Epithelial cell of prostate (primary cell): ENCODE results near the gene PANX2.
"Not testable (repeated sequence)": the region's sequence is repeated elsewhere in the genome, so short reads cannot be mapped to it uniquely, and the experiment has no call there.

Source experiments
- DNase-seq: peaks from one replicate; pipeline ENCODE4 v3.0.0-alpha.2; 2011; ENCODE audit warnings: low read depth, low spot score
- H3K27ac ChIP-seq: fragments of 450-650 bp; 2 replicates; pipeline ENCODE4 v1.5.1; 2017; ENCODE audit warnings: mild to moderate bottlenecking

PANX2 gene

GRCh38 chr22:50146439-50147238, 23.9 kb upstream of the PANX2 start:
- H3K27ac ChIP-seq = no peak overlapping the region
- DNase-seq = no peak

- H3K27ac ChIP-seq, DNase-seq: not testable (repeated sequence)
Measured at GRCh38 chr22:50147258-50148165, 23.0 kb upstream of the PANX2 start.

GRCh38 chr22:50148166-50148500, 22.4 kb upstream of the PANX2 start:
- peak overlapping the region; percentile 53 for H3K27ac ChIP-seq
- no peak for DNase-seq

GRCh38 chr22:50148991-50149721, 21.4 kb upstream of the PANX2 start:
- H3K27ac ChIP-seq = peak overlapping the region; percentile 53
- peak; percentile 91 for DNase-seq

GRCh38 chr22:50150161-50151129, 20.1 kb upstream of the PANX2 start:
- H3K27ac ChIP-seq = no peak overlapping the region
- DNase-seq = no peak

- DNase-seq = no peak
- no peak overlapping the region for H3K27ac ChIP-seq
Measured at GRCh38 chr22:50151571-50152537, 18.7 kb upstream of the PANX2 start.

- DNase-seq = no peak
- H3K27ac ChIP-seq = no peak overlapping the region
Measured at GRCh38 chr22:50153056-50153755, 17.3 kb upstream of the PANX2 start.

- DNase-seq = no peak
Measured at GRCh38 chr22:50153756-50154140, 16.8 kb upstream of the PANX2 start.

GRCh38 chr22:50157709-50158375, 12.7 kb upstream of the PANX2 start:
- peak overlapping the region; percentile 4 for H3K27ac ChIP-seq
- peak; percentile 18 for DNase-seq

More at GRCh38 chr22:50153756-50154140, 16.8 kb upstream of the PANX2 start:
- no peak overlapping the region for H3K27ac ChIP-seq

GRCh38 chr22:50160947-50161346, 9.6 kb upstream of the PANX2 start:
- no peak for DNase-seq
- H3K27ac ChIP-seq = no peak overlapping the region

GRCh38 chr22:50161508-50162390, 8.8 kb upstream of the PANX2 start:
- DNase-seq = no peak
- H3K27ac ChIP-seq = no peak overlapping the region

- no peak for DNase-seq
- no peak overlapping the region for H3K27ac ChIP-seq
Measured at GRCh38 chr22:50162391-50162956, 8.1 kb upstream of the PANX2 start.

- no peak for DNase-seq
- H3K27ac ChIP-seq = no peak overlapping the region
Measured at GRCh38 chr22:50165436-50166123, 5.0 kb upstream of the PANX2 start.

- H3K27ac ChIP-seq = no peak overlapping the region
- no peak for DNase-seq
Measured at GRCh38 chr22:50167689-50168489, 2.6 kb upstream of the PANX2 start.
